Endothelial cell of umbilical vein (primary cell): ENCODE results near the gene LRIG1. TPM values are rescaled to one million over a fixed set of nuclear protein-coding genes. Genes with fewer than 3 reads are reported as not detected.
A peak's percentile ranks its signal among the peaks of the same experiment; 100 is the strongest.

Experiments
- BruUV-seq: library from RNA; stranded (reverse); fragments of 400-500 nt; replicated peaks from 2 replicates; lab custom pipeline; 2021; lab: Mats Ljungman, UMichigan
- CTCF ChIA-PET: fragments of 300-600, 350-600 bp; sonication (Branson Sonifier 250); formaldehyde crosslinking; loops from one replicate; lab custom pipeline; 2021; ENCODE audit warnings: antibody characterized with exemption, inconsistent platforms; lab: Charles Lee
- POLR2A ChIA-PET: fragments of 300-600, 350-600 bp; sonication (Branson Sonifier 250); formaldehyde crosslinking; loops from one replicate; lab custom pipeline; 2021; ENCODE audit warnings: antibody characterized with exemption, inconsistent platforms; lab: Charles Lee
- DNase-seq: peaks from one replicate; pipeline ENCODE4 v3.0.0-alpha.2; 2011; ENCODE audit warnings: low read depth, low spot score
- FAIRE-seq: peaks from 2 replicates; lab custom pipeline; 2011; peaks lifted over from hg19 to GRCh38; lab: Jason Lieb, UNC
- H2AFZ ChIP-seq: 2 replicates; pipeline ENCODE4 v1.6.0; 2012; ENCODE audit warnings: low read depth, low read length, control low read depth, inconsistent platforms
- H3K27ac ChIP-seq: 2 replicates; pipeline ENCODE4 v1.5.1; 2011; ENCODE audit warnings: low read depth, mild to moderate bottlenecking, control low read depth, low read length, moderate library complexity; ENCODE audit not compliant: insufficient read depth
- H3K27me3 ChIP-seq, 2 experiments: 2 replicates each; pipeline versions ENCODE4 v1.6.0 to v1.6.1; 2011; ENCODE audit warnings: low read length in 2 of 2, mixed read lengths in 1 of 2; ENCODE audit not compliant: control insufficient read depth in 2 of 2, insufficient read depth in 2 of 2
- H3K36me3 ChIP-seq, 2 experiments: 2 replicates in 1 of 2; 3 replicates in 1 of 2; pipeline ENCODE4 v1.5.1; 2011; ENCODE audit warnings: low read length in 2 of 2, mild to moderate bottlenecking in 1 of 2, moderate library complexity in 1 of 2; ENCODE audit not compliant: control insufficient read depth in 2 of 2, insufficient read depth in 2 of 2; ENCODE audit errors: extremely low read depth in 1 of 2
- H3K4me1 ChIP-seq: 3 replicates; pipeline ENCODE4 v1.5.1; 2011; ENCODE audit warnings: mild to moderate bottlenecking, low read length; ENCODE audit not compliant: control insufficient read depth, insufficient read depth; ENCODE audit errors: extremely low read depth
- H3K4me2 ChIP-seq: 2 replicates; pipeline ENCODE4 v1.6.1; 2011; ENCODE audit warnings: low read length, control low read depth, mixed read lengths; ENCODE audit not compliant: insufficient read depth
- H3K4me3 ChIP-seq, 3 experiments: fragments of 200-600 bp in 1 of 3; sonication (generic), shearing (Covaris generic) in 1 of 3; replicated peaks in 1 of 3; 2 replicates each; pipeline ENCODE4 v1.5.1; 2011 to 2016; ENCODE audit warnings: control low read depth in 3 of 3, low read length in 3 of 3, mild to moderate bottlenecking in 2 of 3, inconsistent platforms in 1 of 3, low read depth in 1 of 3, moderate library complexity in 1 of 3; ENCODE audit not compliant: insufficient read depth in 1 of 3
- H3K79me2 ChIP-seq: 2 replicates; pipeline ENCODE4 v1.6.0; 2012; ENCODE audit warnings: low read length, inconsistent platforms; ENCODE audit not compliant: control insufficient read depth, insufficient read depth
- H3K9ac ChIP-seq: replicated peaks from 2 replicates; pipeline ENCODE3; 2011; ENCODE audit warnings: low read length, control low read depth; ENCODE audit not compliant: insufficient read depth; ENCODE audit errors: extremely low read depth
- H3K9me1 ChIP-seq: replicated peaks from 3 replicates; pipeline ENCODE4 v1.6.0; 2011; ENCODE audit warnings: mild to moderate bottlenecking, low read length; ENCODE audit not compliant: control insufficient read depth, insufficient read depth; ENCODE audit errors: extremely low read depth
- H3K9me3 ChIP-seq: replicated peaks from 2 replicates; pipeline ENCODE4 v1.5.1; 2012; ENCODE audit warnings: low read length, inconsistent platforms; ENCODE audit not compliant: control insufficient read depth, insufficient read depth
- H4K20me1 ChIP-seq: replicated peaks from 2 replicates; pipeline ENCODE3; 2011; ENCODE audit warnings: mild to moderate bottlenecking, low read length; ENCODE audit not compliant: control insufficient read depth, insufficient read depth; ENCODE audit errors: extremely low read depth
- CTCF ChIP-seq, 2 donors: IDR thresholded peaks; 1 replicate in 1 of 2; 2 replicates in 1 of 2; pipeline ENCODE4 v1.5.1; 2011; ENCODE audit warnings: low read length in 2 of 2, mild to moderate bottlenecking in 2 of 2, moderate library complexity in 2 of 2, control low read depth in 1 of 2, inconsistent platforms in 1 of 2, low read depth in 1 of 2; ENCODE audit not compliant: insufficient read depth in 1 of 2; ENCODE audit errors: extremely low read depth in 1 of 2
- EZH2 ChIP-seq: IDR thresholded peaks from 2 replicates; pipeline ENCODE4 v1.6.1; 2012; ENCODE audit warnings: borderline replicate concordance, low read depth, mild to moderate bottlenecking, moderate library complexity, low read length, inconsistent platforms; ENCODE audit not compliant: severe bottlenecking
- FOS ChIP-seq: IDR thresholded peaks from 2 replicates; pipeline ENCODE4 v1.6.1; 2011; ENCODE audit warnings: mild to moderate bottlenecking, low read length, moderate library complexity, borderline replicate concordance; ENCODE audit not compliant: insufficient read depth
- GATA2 ChIP-seq: IDR thresholded peaks from 2 replicates; pipeline ENCODE4 v1.7.0; 2011; ENCODE audit warnings: low read depth, mild to moderate bottlenecking, moderate library complexity, mixed read lengths, low read length; ENCODE audit not compliant: insufficient read length, insufficient read depth
- JUN ChIP-seq: IDR thresholded peaks from 2 replicates; pipeline ENCODE4 v1.6.1; 2011; ENCODE audit warnings: borderline replicate concordance, low read depth; ENCODE audit not compliant: insufficient read length, insufficient read depth
- MAX ChIP-seq: IDR thresholded peaks from 2 replicates; pipeline ENCODE4 v1.6.1; 2011; ENCODE audit not compliant: insufficient read depth, insufficient read length
- MYC ChIP-seq: IDR thresholded peaks from one replicate; pipeline ENCODE4 v1.6.1; 2011; ENCODE audit warnings: mild to moderate bottlenecking, low read depth, low read length
- POLR2A ChIP-seq: IDR thresholded peaks from 2 replicates; pipeline ENCODE4 v1.6.1; 2012; ENCODE audit warnings: low read depth, mild to moderate bottlenecking, control low read depth, low read length
- POLR2AphosphoS5 ChIP-seq: IDR thresholded peaks from 2 replicates; pipeline ENCODE4 v1.6.1; 2012; ENCODE audit warnings: low read depth, mild to moderate bottlenecking, control low read depth, low read length, moderate library complexity; ENCODE audit not compliant: insufficient read depth
- dilution Hi-C: fragments of 300-500 bp; cut with MboI; formaldehyde crosslinking; loops from one replicate; pipeline ENCODE4 v1.15.0; 2019; ENCODE audit warnings: low sequenced_read_pairs; ENCODE audit not compliant: extremely low pct_ligation_motif_present
- intact Hi-C: fragments of 100-400 bp; cut with micrococcal nuclease; formaldehyde crosslinking; loops from one replicate; pipeline ENCODE4 v1.10.0; 2022
- polyA plus RNA-seq, 4 experiments: library from polyadenylated mRNA; depleted of rRNA in 3 of 4; stranded (reverse) in 3 of 4; unstranded in 1 of 4; fragments of >200 nt; gene quantifications; 2 replicates each; pipeline versions ENCODE4 v1.2.1 to v1.2.3, GENCODE V29; 2011 to 2012; ENCODE audit warnings: missing spikeins in 1 of 4
- total RNA-seq: library from RNA; stranded (reverse); gene quantifications from 2 replicates; pipeline ENCODE4 v1.2.3, GENCODE V29; 2021

LRIG1 gene
- total and polyA plus RNA-seq, 2 donors (not counting 3 experiments of a cell fraction or from before 2014, with no cell fraction given) = 50.3 to 52.2 TPM

- TF ChIP-seq JUN = no peak
- no peak for TF ChIP-seq MAX
- no peak for TF ChIP-seq EZH2
- no peak for TF ChIP-seq MYC
- TF ChIP-seq POLR2AphosphoS5 = no peak
- TF ChIP-seq CTCF (IDR thresholded peaks at IDR 0.05; ENCODE audit: extremely low read depth in 1 of 2, insufficient read depth in 1 of 2, low read depth in 1 of 2, low read length in 2 of 2) = no peak
- no peak for TF ChIP-seq FOS
- no peak for TF ChIP-seq POLR2A
- TF ChIP-seq GATA2 = no peak
- CTCF ChIA-PET = interaction anchor here (1.3 to 2.1 kb wide), 2 partner anchors 42 to 59 kb away, joined by 6 to 7 read pairs; no protein-coding TSS in a partner anchor
- no peak for DNase-seq
- H3K79me2 ChIP-seq = no peaks in the 10 kb centered on the region
- no peak for FAIRE-seq
- H2AFZ ChIP-seq = peak overlapping the region; percentile 60
- H3K9me1 ChIP-seq = no peaks in the 10 kb centered on the region
- dilution Hi-C loops = no loop called here
- H3K4me1 ChIP-seq = peaks cover 31% of the 10 kb centered on the region
- H3K9me3 ChIP-seq = no peaks in the 10 kb centered on the region
- BruUV-seq = TSS peak; percentile 92
- H3K4me3 ChIP-seq = no peak overlapping the region
- no peaks in the 10 kb centered on the region for H3K36me3 ChIP-seq
- H3K9ac ChIP-seq = peak overlapping the region; percentile 56
- no peaks in the 10 kb centered on the region for H3K27me3 ChIP-seq
- H3K4me2 ChIP-seq = peak overlapping the region; percentile 71
- POLR2A ChIA-PET = no interaction called here
- intact Hi-C loops = loop anchor here (1.0 to 2.0 kb wide), 4 partner anchors 16 to 165 kb away; partner anchors contain the start of gene LRIG1
- H3K27ac ChIP-seq = peak overlapping the region; percentile 85
- no peaks in the 10 kb centered on the region for H4K20me1 ChIP-seq
Observed at GRCh38 chr3:66335671-66336070, 165.2 kb downstream of the LRIG1 start.
